ENCODE measurements around the gene ARID1A. TPM values are rescaled to one million over a fixed set of nuclear protein-coding genes. Genes with fewer than 3 reads are reported as not detected.

The ARID1A gene
- total and polyA plus RNA-seq, 8 donors: 14.8 to 39.9 (median 25.5) TPM

- Histone ChIP-seq H3K36me3 (no peaks in the 10 kb centered on the region), H3K4me1 (peaks cover 0 to 5% (median 5%) of the 10 kb centered on the region in 3 donors), H3K9me3 (no peaks in the 10 kb centered on the region), H3K27me3 (no peaks in the 10 kb centered on the region), H3K4me3 (no peak overlapping the region), H3K27ac (no peak overlapping the region)
- TF ChIP-seq CTCF (IDR thresholded peaks at IDR 0.05): no peak
- ATAC-seq: no peak
- intact Hi-C loops (cut with DNase I): no loop called here
- FAIRE-seq: no peak
- WGBS, 2 donors: 89 to 95% methylated on average over 4 of the region's 4 CpGs
- no peak for DNase-seq
These were observed 127.1 kb downstream of the ARID1A start for GRCh38 chr1:26822737-26823395.

DNA sequence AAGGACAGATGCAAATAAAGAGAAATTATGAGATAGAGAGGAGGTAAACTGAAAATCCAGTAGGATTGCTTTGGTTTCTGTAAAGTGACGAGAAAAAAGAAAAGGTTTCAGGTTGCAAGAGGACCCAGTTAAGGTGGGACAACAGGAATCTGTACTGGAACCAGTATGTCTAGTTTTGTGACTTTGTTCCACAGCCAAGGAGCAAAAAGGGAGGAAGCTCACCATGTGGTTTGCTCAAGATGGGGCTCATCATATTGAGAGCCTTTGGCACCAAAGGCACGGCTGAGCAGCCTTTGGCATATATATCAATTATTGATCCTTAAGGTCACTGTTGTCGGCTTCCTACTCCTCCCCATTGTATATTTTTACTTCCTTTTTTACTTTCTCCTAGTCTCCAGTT is 128.9 kb downstream of the ARID1A start:
- H3K4me1 ChIP-seq: peaks cover 0 to 12% (median 5%) of the 10 kb centered on the region in 3 donors

GRCh38 chr1:26826261-26827105 is 130.7 kb downstream of the ARID1A start, which contains the start of gene ZDHHC18:
TSS of gene ZDHHC18 (plus strand) at chr1:26826688. CDS start at chr1:26826805, 117 bp downstream.
- FAIRE-seq (no peak), DNase-seq (peak; percentile 61 to 90 (median 79)), ATAC-seq (peak; percentile 91 to 96 (median 92))
- TF ChIP-seq CTCF (IDR thresholded peaks at IDR 0.05): peak in 3 of 4 donors; percentile 20 to 21 (median 20)
- Histone ChIP-seq H3K9me3 (no peaks in the 10 kb centered on the region), H3K27me3 (no peaks in the 10 kb centered on the region), H3K4me1 (peaks cover 0 to 12% (median 5%) of the 10 kb centered on the region in 3 donors), H3K27ac (peak within 1 kb of the TSS; percentile 42 to 78 (median 59)), H3K4me3 (peak within 1 kb of the TSS; percentile 39 to 70 (median 58)), H3K36me3 (no peaks in the 10 kb centered on the region)
- WGBS, 2 donors: 0 to 1% methylated on average over 33 to 107 of the region's 107 CpGs
- intact Hi-C loops (cut with DNase I): no loop called here

More for the DNA sequence above, 128.9 kb downstream of the ARID1A start:
- Histone ChIP-seq H3K36me3 (no peaks in the 10 kb centered on the region), H3K27me3 (no peaks in the 10 kb centered on the region), H3K4me3 (no peak overlapping the region), H3K27ac (no peak overlapping the region), H3K9me3 (no peaks in the 10 kb centered on the region)
- WGBS, 2 donors: 61 to 70% methylated on average over 3 of the region's 3 CpGs
- intact Hi-C loops (cut with DNase I): no loop called here
- FAIRE-seq (no peak), ATAC-seq (no peak), DNase-seq (no peak)
- TF ChIP-seq CTCF (IDR thresholded peaks at IDR 0.05): no peak

- intact Hi-C loops (cut with DNase I): no loop called here
- H3K4me1 ChIP-seq: peaks cover 0 to 12% (median 5%) of the 10 kb centered on the region in 3 donors
- TF ChIP-seq CTCF (IDR thresholded peaks at IDR 0.05): no peak
- no peaks in the 10 kb centered on the region for H3K36me3 ChIP-seq
- H3K27me3 ChIP-seq: no peaks in the 10 kb centered on the region
- DNase-seq (peak in 1 of 6 donors; percentile 77), FAIRE-seq (no peak), ATAC-seq (no peak)
- H3K4me3 ChIP-seq: peak overlapping the region; percentile 39 to 70 (median 58)
- H3K27ac ChIP-seq: peak overlapping the region in 1 of 4 donors; percentile 22
- H3K9me3 ChIP-seq: no peaks in the 10 kb centered on the region
- 1 to 4% methylated on average over 12 to 17 of the region's 17 CpGs for WGBS, 2 donors
These were observed 131.3 kb downstream of the ARID1A start for GRCh38 chr1:26827106-26827604.

All from pancreas (tissue), 10 donors.